K562 (cell line): Measurements from ENCODE around the gene EPO. TPM values are rescaled to one million over a fixed set of nuclear protein-coding genes. Genes with fewer than 3 reads are reported as not detected.

Experiments used
- ARNT ChIP-seq, 2 experiments: fragments of 450-650 bp; IDR thresholded peaks; 2 replicates each; pipeline ENCODE4 v1.6.1; 2016; ENCODE audit warnings: mild to moderate bottlenecking in 1 of 2
- MAFF ChIP-seq: IDR thresholded peaks from 2 replicates; pipeline ENCODE4 v1.6.1; 2012; ENCODE audit warnings: low read length, improper control_type of control experiment
- PHF20 ChIP-seq: fragments of 450-650 bp; IDR thresholded peaks from 2 replicates; pipeline ENCODE4 v1.6.1; 2018; ENCODE audit not compliant: partially characterized antibody
- RAD51 ChIP-seq: fragments of 450-650 bp; IDR thresholded peaks from 2 replicates; pipeline ENCODE4 v1.7.1; 2016; ENCODE audit warnings: low read depth, mild to moderate bottlenecking, borderline replicate concordance
- SRSF7 ChIP-seq: fragments of 200-400 bp; formaldehyde crosslinking; optimal IDR thresholded peaks from 2 replicates; pipeline ENCODE3; 2017; ENCODE audit warnings: mild to moderate bottlenecking, low read depth, low read length
- TCF7 ChIP-seq: sonication (generic); IDR thresholded peaks from 2 replicates; pipeline ENCODE4 v1.6.1; 2016; ENCODE audit warnings: antibody characterized with exemption, borderline replicate concordance
- TEAD1 ChIP-seq, 2 experiments: fragments of 450-650 bp in 1 of 2; sonication (generic) in 1 of 2; formaldehyde crosslinking; IDR thresholded peaks; 2 replicates each; pipeline versions ENCODE4 v1.4.0 to v1.8.0; 2020 to 2022; ENCODE audit warnings: mild to moderate bottlenecking in 2 of 2, missing genetic modification reagents in 1 of 2
- ZNF175 ChIP-seq: fragments of 200-800 bp; sonication (Bioruptor generic); IDR thresholded peaks from 2 replicates; pipeline ENCODE4 v1.6.1; 2016; ENCODE audit warnings: low read depth, mild to moderate bottlenecking, missing genetic modification characterization, missing compliant biosample characterization
- ZNF507 ChIP-seq: conservative IDR thresholded peaks from 2 replicates; pipeline ENCODE4 v1.6.1; 2017; ENCODE audit warnings: missing genetic modification characterization, missing compliant biosample characterization
- ZNF644 ChIP-seq: fragments of 200-800 bp; sonication (Bioruptor generic); IDR thresholded peaks from 2 replicates; pipeline ENCODE4 v1.6.1; 2016; ENCODE audit warnings: low read depth, missing genetic modification characterization, missing compliant biosample characterization
- polyA plus RNA-seq, 8 experiments: library from polyadenylated mRNA; depleted of rRNA in 4 of 8; stranded (reverse) in 5 of 8; unstranded in 3 of 8; fragments of >200 nt; fragmentation: Nextera tagmentation in 2 of 8; fragmentation: Illumina TruSeq in 1 of 8; extraction: Ambion mirVana in 2 of 8; extraction: Trizol in 1 of 8; gene quantifications; 2 replicates each; pipeline versions ENCODE4 v1.2.1 to v1.2.3, GENCODE V29; 2011 to 2014; ENCODE audit warnings: inconsistent platforms in 1 of 8, missing spikeins in 1 of 8
- total RNA-seq, 7 experiments: library from RNA; depleted of rRNA in 6 of 7; stranded (reverse); fragments of >200 nt in 6 of 7; fragmentation: Illumina TruSeq in 2 of 7; extraction: Trizol in 2 of 7; gene quantifications; 2 replicates each; pipeline versions ENCODE4 v1.2.1 to v1.2.3, GENCODE V29; 2011 to 2021; ENCODE audit warnings: low replicate concordance in 1 of 7
- TF ChIP-seq, protein P1 (sequence below): sonication (generic); formaldehyde crosslinking; IDR thresholded peaks from 2 replicates; pipeline ENCODE4 v1.8.0; 2023; ENCODE audit warnings: mild to moderate bottlenecking, missing genetic modification reagents
- TF ChIP-seq, protein P2 (sequence below): sonication (generic); formaldehyde crosslinking; IDR thresholded peaks from 2 replicates; pipeline ENCODE4 v1.9.0; 2022; ENCODE audit warnings: mild to moderate bottlenecking, missing genetic modification reagents

Gene EPO
- total and polyA plus RNA-seq, 9 of the 15 experiments (the other 6 are each of a cell fraction or from before 2014, with no cell fraction given) = 0.06 to 0.41 (median 0.07) TPM; not detected in 6

DNA sequence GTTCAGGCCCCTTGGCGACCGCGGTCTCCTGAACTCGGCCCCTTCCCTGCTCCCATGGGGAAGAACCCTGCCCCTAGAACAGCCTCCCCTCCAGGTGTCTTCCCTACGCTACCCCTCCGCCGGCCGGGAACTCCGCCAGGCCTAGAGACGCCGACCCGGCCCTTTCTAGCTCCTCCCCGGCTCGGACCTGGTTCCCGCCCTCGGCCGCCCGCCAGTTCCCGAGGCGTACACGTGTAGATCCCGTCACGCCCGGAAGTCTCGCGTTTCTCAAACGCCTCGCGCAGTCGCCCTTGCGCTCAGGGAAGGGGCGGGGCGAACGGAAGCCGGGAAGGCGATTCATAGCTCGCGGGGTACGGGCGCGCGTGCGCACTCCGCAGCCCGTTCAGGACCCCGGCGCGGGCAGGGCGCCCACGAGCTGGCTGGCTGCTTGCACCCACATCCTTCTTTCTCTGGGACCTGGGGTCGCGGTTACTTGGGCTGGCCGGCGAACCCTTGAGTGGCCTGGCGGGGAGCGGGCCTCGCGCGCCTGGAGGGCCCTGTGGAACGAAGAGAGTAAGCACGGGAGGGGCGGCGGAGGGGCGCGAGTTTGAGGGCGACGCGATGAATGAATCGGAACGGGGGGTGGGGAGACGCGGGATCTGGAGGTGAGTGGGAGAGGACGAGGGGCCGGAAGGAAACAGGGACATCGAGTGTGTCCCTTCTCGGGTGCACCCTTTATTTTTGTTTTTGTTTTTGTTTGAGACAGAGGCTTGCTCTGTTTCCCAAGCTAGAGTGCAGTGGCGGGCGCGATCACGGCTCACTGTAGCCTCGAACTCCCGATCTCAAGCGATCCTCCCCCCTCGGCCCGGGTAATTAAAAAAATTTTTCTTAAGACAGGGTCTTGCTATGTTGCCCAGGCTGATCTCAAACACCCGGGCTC lies 14.3 kb upstream of the EPO start, which contains the start of gene POP7 (continued):
- TF ChIP-seq MAFF (peak; percentile 52; the same call in 1 of the 2 replicates), PHF20 (peak; percentile 35), ARNT (IDR thresholded peaks at IDR 0.05) (0 out of 4 replicates have a peak, but pooled peaks have one; percentile 46 to 62), RAD51 (no peak), TCF7 (no peak), ZNF644 (tag) (no peak), SRSF7 (no peak), TEAD1 (CRISPR knock-in tag; IDR thresholded peaks at IDR 0.05) (peak in 1 of 2 experiments; percentile 73; a peak in 1 of 4 replicates), ZNF175 (CRISPR knock-in tag) (no peak), ZNF507 (no peak)
- TF ChIP-seq, protein P1, sequence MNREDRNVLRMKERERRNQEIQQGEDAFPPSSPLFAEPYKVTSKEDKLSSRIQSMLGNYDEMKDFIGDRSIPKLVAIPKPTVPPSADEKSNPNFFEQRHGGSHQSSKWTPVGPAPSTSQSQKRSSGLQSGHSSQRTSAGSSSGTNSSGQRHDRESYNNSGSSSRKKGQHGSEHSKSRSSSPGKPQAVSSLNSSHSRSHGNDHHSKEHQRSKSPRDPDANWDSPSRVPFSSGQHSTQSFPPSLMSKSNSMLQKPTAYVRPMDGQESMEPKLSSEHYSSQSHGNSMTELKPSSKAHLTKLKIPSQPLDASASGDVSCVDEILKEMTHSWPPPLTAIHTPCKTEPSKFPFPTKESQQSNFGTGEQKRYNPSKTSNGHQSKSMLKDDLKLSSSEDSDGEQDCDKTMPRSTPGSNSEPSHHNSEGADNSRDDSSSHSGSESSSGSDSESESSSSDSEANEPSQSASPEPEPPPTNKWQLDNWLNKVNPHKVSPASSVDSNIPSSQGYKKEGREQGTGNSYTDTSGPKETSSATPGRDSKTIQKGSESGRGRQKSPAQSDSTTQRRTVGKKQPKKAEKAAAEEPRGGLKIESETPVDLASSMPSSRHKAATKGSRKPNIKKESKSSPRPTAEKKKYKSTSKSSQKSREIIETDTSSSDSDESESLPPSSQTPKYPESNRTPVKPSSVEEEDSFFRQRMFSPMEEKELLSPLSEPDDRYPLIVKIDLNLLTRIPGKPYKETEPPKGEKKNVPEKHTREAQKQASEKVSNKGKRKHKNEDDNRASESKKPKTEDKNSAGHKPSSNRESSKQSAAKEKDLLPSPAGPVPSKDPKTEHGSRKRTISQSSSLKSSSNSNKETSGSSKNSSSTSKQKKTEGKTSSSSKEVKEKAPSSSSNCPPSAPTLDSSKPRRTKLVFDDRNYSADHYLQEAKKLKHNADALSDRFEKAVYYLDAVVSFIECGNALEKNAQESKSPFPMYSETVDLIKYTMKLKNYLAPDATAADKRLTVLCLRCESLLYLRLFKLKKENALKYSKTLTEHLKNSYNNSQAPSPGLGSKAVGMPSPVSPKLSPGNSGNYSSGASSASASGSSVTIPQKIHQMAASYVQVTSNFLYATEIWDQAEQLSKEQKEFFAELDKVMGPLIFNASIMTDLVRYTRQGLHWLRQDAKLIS = no peak
- TF ChIP-seq, protein P2, sequence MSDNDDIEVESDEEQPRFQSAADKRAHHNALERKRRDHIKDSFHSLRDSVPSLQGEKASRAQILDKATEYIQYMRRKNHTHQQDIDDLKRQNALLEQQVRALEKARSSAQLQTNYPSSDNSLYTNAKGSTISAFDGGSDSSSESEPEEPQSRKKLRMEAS = peak; percentile 89
